WTC11 (cell line): ENCODE data around the gene TCF12. TPM values are rescaled to one million over a fixed set of nuclear protein-coding genes. Genes with fewer than 3 reads are reported as not detected.

Experiments
- ATAC-seq: fragments of 200-7000 bp; cut with Tn5 transposase; 2 replicates; pipeline ENCODE4 v1.10.0; 2021; ENCODE audit warnings: mild to moderate bottlenecking, moderate library complexity
- CTCF ChIA-PET: fragments of 300-600 bp; sonication (Branson Sonifier 250); formaldehyde crosslinking; loops from one replicate; lab custom pipeline; 2021; ENCODE audit warnings: antibody characterized with exemption; lab: Charles Lee
- POLR2A ChIA-PET: fragments of 350-600 bp; sonication (Branson Sonifier 250); formaldehyde crosslinking; loops from one replicate; lab custom pipeline; 2021; ENCODE audit warnings: antibody characterized with exemption; lab: Charles Lee
- DNase-seq: peaks from one replicate; pipeline ENCODE4 v3.0.0; 2021; ENCODE audit warnings: low spot score
- H3K27ac Mint-ChIP-seq: 2 replicates; pipeline ENCODE4 v1.8.0; 2021; ENCODE audit warnings: mixed read lengths
- H3K27me3 Mint-ChIP-seq: 2 replicates; pipeline ENCODE4 v1.8.0; 2021; ENCODE audit warnings: low read depth, mild to moderate bottlenecking, moderate library complexity, mixed read lengths
- H3K36me3 Mint-ChIP-seq: 2 replicates; pipeline ENCODE4 v1.8.0; 2021; ENCODE audit warnings: mixed read lengths
- H3K4me1 Mint-ChIP-seq: 2 replicates; pipeline ENCODE4 v1.8.0; 2022; ENCODE audit warnings: mixed read lengths
- H3K4me3 Mint-ChIP-seq: 2 replicates; pipeline ENCODE4 v1.8.0; 2021; ENCODE audit warnings: mild to moderate bottlenecking, moderate library complexity, mixed read lengths
- H3K9me3 Mint-ChIP-seq: 2 replicates; pipeline ENCODE4 v1.8.0; 2021; ENCODE audit warnings: mixed read lengths
- ATF6 ChIP-seq: sonication (generic); formaldehyde crosslinking; IDR thresholded peaks from 2 replicates; pipeline ENCODE4 v1.8.1; 2023; ENCODE audit warnings: mild to moderate bottlenecking, missing genetic modification reagents
- E2F5 ChIP-seq: sonication (generic); formaldehyde crosslinking; IDR thresholded peaks from 2 replicates; pipeline ENCODE4 v1.8.1; 2022; ENCODE audit warnings: mild to moderate bottlenecking, moderate library complexity, missing genetic modification reagents
- GTF2I ChIP-seq: fragments of 250-450 bp; sonication (Bioruptor Pico); conservative IDR thresholded peaks from 2 replicates; pipeline ENCODE4 v1.4.0; 2021; ENCODE audit warnings: mild to moderate bottlenecking
- MAX ChIP-seq: sonication (generic); formaldehyde crosslinking; IDR thresholded peaks from 2 replicates; pipeline ENCODE4 v1.8.0; 2022; ENCODE audit warnings: mild to moderate bottlenecking, missing genetic modification reagents
- NR3C1 ChIP-seq: sonication (generic); formaldehyde crosslinking; conservative IDR thresholded peaks from 2 replicates; pipeline ENCODE4 v1.8.1; 2023; ENCODE audit warnings: low read depth, mild to moderate bottlenecking, missing genetic modification reagents
- PRDM15 ChIP-seq: sonication (generic); formaldehyde crosslinking; IDR thresholded peaks from 2 replicates; pipeline ENCODE4 v1.8.0; 2022; ENCODE audit warnings: missing genetic modification reagents
- SMAD4 ChIP-seq: sonication (generic); formaldehyde crosslinking; IDR thresholded peaks from 2 replicates; pipeline ENCODE4 v1.8.0; 2022; ENCODE audit warnings: mild to moderate bottlenecking, missing genetic modification reagents
- SOX15 ChIP-seq: fragments of 250-450 bp; sonication (Bioruptor Pico); IDR thresholded peaks from 2 replicates; pipeline ENCODE4 v1.9.0; 2021; ENCODE audit warnings: mild to moderate bottlenecking
- TP53 ChIP-seq: sonication (generic); formaldehyde crosslinking; IDR thresholded peaks from 2 replicates; pipeline ENCODE4 v1.8.1; 2023; ENCODE audit warnings: mild to moderate bottlenecking, missing genetic modification reagents
- ZNF138 ChIP-seq: sonication (generic); formaldehyde crosslinking; conservative IDR thresholded peaks from 2 replicates; pipeline ENCODE4 v1.8.1; 2022; ENCODE audit warnings: mild to moderate bottlenecking, moderate library complexity, missing genetic modification reagents
- ZNF532 ChIP-seq: fragments of 250-450 bp; sonication (Bioruptor Pico); IDR thresholded peaks from 2 replicates; pipeline ENCODE4 v1.9.0; 2021; ENCODE audit warnings: mild to moderate bottlenecking, borderline replicate concordance
- ZNF671 ChIP-seq: fragments of 250-450 bp; sonication (Bioruptor Pico); IDR thresholded peaks from 2 replicates; pipeline ENCODE4 v1.8.0; 2021; ENCODE audit warnings: mild to moderate bottlenecking
- total RNA-seq: library from RNA; stranded (reverse); gene quantifications from 3 replicates; pipeline ENCODE4 v1.2.3, GENCODE V29; 2021
- TF ChIP-seq, protein P1 (sequence below): sonication (generic); formaldehyde crosslinking; conservative IDR thresholded peaks from 2 replicates; pipeline ENCODE4 v1.8.1; 2022; ENCODE audit warnings: mild to moderate bottlenecking, missing genetic modification reagents
- TF ChIP-seq, protein P2 (sequence below): fragments of 250-450 bp; sonication (Bioruptor Pico); IDR thresholded peaks from 2 replicates; pipeline ENCODE4 v2.1.2; 2022; ENCODE audit warnings: mild to moderate bottlenecking, moderate library complexity
- TF ChIP-seq, protein P3 (sequence below): fragments of 250-450 bp; sonication (Bioruptor Pico); conservative IDR thresholded peaks from 2 replicates; pipeline ENCODE4 v1.9.0; 2021; ENCODE audit warnings: mild to moderate bottlenecking

The TCF12 gene
- total RNA-seq, 1 experiment from 2014 or later, result 73.2 TPM

DNA sequence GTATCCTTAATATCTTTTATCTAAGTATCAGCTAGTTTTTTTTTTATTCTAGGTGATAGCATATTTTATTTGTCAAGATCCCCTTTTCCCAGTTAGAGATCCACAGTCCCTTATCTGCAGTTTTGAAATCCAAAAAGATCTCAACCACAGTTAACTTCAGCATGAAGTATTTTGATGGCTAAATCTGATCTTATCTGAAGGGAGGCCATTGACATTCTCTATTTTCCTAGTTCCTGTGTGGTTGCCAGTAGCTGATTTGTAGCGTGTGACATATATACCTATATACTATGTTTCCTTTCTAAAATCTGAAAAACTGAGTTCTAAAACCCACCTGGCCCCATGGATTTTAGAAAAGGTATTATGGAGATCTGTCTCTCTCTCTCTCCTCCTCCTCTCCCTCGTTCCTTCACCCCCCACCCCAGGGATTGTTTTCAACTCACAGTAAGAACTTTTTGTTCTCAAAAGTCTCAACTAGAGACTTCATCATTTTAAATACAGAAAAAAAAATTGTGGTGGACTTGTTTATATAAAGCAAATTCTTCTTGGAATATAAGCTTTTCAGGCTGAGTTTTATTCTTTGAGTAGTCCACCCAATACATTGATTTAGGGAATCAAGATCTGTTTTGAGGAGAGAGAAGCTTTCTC, 12.3 kb downstream of the TCF12 start:
- ATAC-seq (no peak), DNase-seq (no peak)
- ChIA-PET CTCF (interaction anchor here (0.5 kb wide), 1 partner anchor 445 kb away, joined by 3 read pairs; no protein-coding TSS in a partner anchor), POLR2A (no interaction called here)
- H3K4me1 Mint-ChIP-seq, result peaks cover 52% of the 10 kb centered on the region
- H3K27me3 Mint-ChIP-seq, result no peaks in the 10 kb centered on the region
- H3K4me3 Mint-ChIP-seq, result no peak overlapping the region
- peaks cover 12% of the 10 kb centered on the region for H3K9me3 Mint-ChIP-seq
- H3K36me3 Mint-ChIP-seq, result peaks cover 17% of the 10 kb centered on the region
- peak overlapping the region; percentile 33; the same call in 1 of the 2 replicates for H3K27ac Mint-ChIP-seq
- TF ChIP-seq ZNF138, result no peak

DNA sequence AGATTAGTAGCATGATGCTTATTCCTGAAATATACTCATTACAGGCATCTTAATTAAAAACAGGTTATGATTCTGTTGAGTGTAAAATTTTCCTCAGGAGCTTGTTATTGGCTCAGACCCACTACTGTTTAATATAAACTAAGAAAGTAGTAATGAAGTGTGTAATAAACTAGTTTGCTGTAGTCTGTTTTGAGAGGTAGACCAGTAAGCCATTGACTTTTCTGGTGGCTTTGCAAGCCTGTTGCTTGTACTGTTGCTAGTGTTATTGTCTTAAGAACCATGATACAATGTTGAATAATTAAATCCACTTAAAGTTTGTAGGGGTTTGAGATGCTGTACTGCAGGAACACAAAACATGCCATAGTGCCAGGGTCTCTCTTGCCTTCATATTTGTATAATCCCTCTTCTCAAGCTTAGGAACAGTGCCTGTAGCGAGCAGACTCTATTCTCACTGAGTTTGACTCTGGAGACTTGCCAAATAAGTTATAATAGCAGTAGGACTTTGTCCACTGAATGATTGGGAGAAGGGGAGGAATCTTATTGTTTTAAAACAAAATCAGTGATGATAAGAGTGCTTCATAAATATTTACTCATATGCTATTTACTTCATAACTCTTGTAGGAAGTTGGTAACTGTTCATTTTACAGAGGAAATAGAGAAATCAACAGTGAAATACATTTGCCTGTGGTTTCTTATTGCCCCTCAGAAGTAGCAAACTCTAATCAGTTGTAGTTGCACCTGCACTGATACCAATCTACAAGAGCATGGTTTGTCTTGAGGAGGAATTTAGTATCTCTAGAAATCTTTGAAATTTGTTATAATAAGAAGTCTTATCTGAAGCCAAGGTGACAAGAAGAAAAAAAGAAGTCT, 13.4 kb downstream of the TCF12 start:
- H3K9me3 Mint-ChIP-seq, result peaks cover 20% of the 10 kb centered on the region
- peaks cover 47% of the 10 kb centered on the region for H3K4me1 Mint-ChIP-seq
- H3K4me3 Mint-ChIP-seq, result no peak overlapping the region
- H3K36me3 Mint-ChIP-seq, result peaks cover 22% of the 10 kb centered on the region
- ATAC-seq (no peak), DNase-seq (no peak)
- TF ChIP-seq SOX15 (CRISPR knock-in tag) (no peak), ZNF671 (CRISPR knock-in tag) (no peak), GTF2I (CRISPR knock-in tag) (no peak), MAX (CRISPR knock-in tag) (no peak), SMAD4 (CRISPR knock-in tag) (no peak), E2F5 (CRISPR knock-in tag) (no peak), ZNF532 (CRISPR knock-in tag) (no peak), TP53 (CRISPR knock-in tag) (no peak), PRDM15 (CRISPR knock-in tag) (no peak), ATF6 (CRISPR knock-in tag) (no peak), NR3C1 (CRISPR knock-in tag) (no peak)
- TF ChIP-seq, protein P1, sequence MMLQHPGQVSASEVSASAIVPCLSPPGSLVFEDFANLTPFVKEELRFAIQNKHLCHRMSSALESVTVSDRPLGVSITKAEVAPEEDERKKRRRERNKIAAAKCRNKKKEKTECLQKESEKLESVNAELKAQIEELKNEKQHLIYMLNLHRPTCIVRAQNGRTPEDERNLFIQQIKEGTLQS (CRISPR knock-in tag), result no peak
- TF ChIP-seq, protein P2, sequence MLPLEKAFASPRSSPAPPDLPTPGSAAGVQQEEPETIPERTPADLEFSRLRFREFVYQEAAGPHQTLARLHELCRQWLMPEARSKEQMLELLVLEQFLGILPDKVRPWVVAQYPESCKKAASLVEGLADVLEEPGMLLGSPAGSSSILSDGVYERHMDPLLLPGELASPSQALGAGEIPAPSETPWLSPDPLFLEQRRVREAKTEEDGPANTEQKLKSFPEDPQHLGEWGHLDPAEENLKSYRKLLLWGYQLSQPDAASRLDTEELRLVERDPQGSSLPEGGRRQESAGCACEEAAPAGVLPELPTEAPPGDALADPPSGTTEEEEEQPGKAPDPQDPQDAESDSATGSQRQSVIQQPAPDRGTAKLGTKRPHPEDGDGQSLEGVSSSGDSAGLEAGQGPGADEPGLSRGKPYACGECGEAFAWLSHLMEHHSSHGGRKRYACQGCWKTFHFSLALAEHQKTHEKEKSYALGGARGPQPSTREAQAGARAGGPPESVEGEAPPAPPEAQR (CRISPR knock-in tag), result no peak
- TF ChIP-seq, protein P3, sequence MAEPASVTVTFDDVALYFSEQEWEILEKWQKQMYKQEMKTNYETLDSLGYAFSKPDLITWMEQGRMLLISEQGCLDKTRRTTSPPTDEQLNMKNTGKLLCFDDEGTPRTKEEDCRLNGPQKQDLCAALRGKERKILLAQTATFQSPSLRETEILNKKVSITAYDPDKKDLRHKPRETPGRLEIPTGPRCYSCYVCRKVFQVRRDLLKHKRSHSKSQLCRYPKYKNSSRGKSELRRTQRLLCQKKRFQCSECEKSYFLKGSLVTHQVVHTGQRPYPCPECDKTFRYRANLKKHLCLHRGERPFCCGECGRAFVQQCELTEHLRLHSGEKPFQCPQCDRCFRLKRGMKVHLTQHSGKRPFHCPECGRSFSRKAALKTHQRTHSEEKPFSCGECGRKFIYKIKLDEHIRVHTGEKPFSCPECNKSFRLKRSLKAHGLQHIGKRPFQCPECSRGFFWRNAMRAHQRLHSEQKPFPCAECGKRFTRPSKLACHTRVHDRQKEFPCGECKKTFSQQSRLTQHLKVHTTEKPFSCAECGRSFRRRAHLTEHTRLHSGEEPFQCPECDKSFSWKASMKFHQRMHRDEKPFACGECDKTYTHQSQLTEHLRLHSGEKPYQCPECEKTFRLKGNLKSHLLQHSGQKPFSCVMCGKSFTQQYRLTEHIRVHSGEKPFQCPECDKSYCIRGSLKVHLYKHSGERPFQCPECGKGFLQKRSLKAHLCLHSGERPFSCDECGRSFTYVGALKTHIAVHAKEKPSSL (CRISPR knock-in tag), result no peak
- H3K27me3 Mint-ChIP-seq, result no peaks in the 10 kb centered on the region
- POLR2A ChIA-PET, result no interaction called here
- CTCF ChIA-PET, result no interaction called here
- no peak overlapping the region for H3K27ac Mint-ChIP-seq
